Spleen (tissue), 7 donors: ENCODE data around the gene SRGAP2.
"Not testable (repeated sequence)": the region's sequence is repeated elsewhere in the genome, so short reads cannot be mapped to it uniquely, and the experiment has no call there.

ENCODE experiments used
- CTCF ChIP-seq, 11 experiments: fragments of 200-600 bp in 7 of 11; fragments of 450-650 bp in 4 of 11; sonication (generic) in 4 of 11; IDR thresholded peaks in 8 of 11; conservative IDR thresholded peaks in 3 of 11; 1 replicate in 7 of 11; 2 replicates in 4 of 11; pipeline versions ENCODE4 v1.4.0 to v1.8.0; 2016 to 2021; ENCODE audit warnings: antibody characterized with exemption in 11 of 11, inconsistent platforms in 4 of 11, mild to moderate bottlenecking in 1 of 11
- POLR2A ChIP-seq, 3 donors: fragments of 450-650 bp; IDR thresholded peaks; one replicate each; pipeline ENCODE4 v1.5.1; 2017; ENCODE audit warnings: antibody characterized with exemption in 3 of 3, mild to moderate bottlenecking in 1 of 3
- donor health status: DM: no; HTN: no; CAD: no; lungs with moderate emphysema.
- donor health status: DM: no; HTN: no; CAD: no.
- donor health status: DM: no; HTN: no; CAD: no.

- TF ChIP-seq CTCF (IDR thresholded peaks at IDR 0.05 in 8 of 11, conservative IDR thresholded peaks at IDR 0.05 in 3 of 11); POLR2A (IDR thresholded peaks at IDR 0.05): not testable (repeated sequence)
These were observed 30.1 kb upstream of the SRGAP2 start for GRCh38 chr1:206173110-206173719.
